ENCODE results near the gene CDR2.

CDR2 gene

DNA sequence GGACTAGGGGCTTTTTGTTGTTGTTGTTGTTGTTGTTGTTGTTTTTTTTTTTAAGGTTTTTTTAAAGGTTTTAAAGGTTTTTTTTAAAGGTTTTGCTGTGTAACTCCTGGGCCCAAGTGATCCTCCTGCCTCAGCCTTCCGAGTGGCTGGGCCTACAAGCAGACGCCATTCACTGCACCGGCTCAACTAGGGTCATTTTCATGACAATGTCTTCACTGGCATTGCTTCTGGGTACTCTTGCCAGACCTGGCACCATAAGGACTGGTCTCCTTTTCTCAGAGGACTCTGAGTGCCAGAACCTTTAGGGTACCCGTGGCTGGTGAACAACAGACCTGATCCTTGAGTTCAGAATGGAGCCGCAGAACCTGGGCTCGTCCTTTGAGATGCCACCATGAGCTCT lies 56.8 kb downstream of the CDR2 start:
- no peak for DNase-seq (ENCODE audit: low read depth)
- no peak overlapping the region for H3K4me3 ChIP-seq (ENCODE audit: control insufficient read depth, low read depth, low read length)
- TF ChIP-seq CTCF (IDR thresholded peaks at IDR 0.05; ENCODE audit: control insufficient read depth, insufficient read depth, low read depth, low read length, missing control alignments) = no peak

DNA sequence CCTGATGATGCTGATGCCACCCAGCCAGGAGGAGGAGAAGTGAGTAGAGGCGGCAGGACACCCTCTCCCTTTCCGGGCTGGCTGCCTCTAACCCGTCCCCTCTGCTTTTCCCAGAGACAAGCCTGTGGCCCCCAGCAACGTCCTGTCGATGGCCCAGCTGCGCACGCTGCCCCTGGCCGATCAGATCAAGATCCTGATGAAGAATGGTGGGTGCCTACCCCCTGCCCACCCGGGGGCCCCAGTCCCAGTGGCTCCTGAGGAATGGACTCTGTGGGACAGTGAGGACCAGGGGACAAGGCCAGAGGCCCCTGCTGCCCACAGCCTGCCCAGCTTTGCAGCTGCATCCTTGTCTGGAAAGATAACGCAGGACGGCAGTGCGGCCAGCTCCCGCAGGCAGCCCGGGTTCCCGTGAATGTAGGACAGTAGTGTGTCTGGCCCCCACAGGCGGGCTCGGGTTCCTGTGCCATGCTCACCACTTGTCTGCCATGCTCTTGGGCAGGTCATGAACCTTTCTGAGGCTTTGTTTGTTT lies 57.4 kb downstream of the CDR2 start:
- DNase-seq (ENCODE audit: low read depth) = no peak
- no peak for TF ChIP-seq CTCF (IDR thresholded peaks at IDR 0.05; ENCODE audit: control insufficient read depth, insufficient read depth, low read depth, low read length, missing control alignments)
- no peak overlapping the region for H3K4me3 ChIP-seq (ENCODE audit: control insufficient read depth, low read depth, low read length)

- no peak overlapping the region for H3K4me3 ChIP-seq (ENCODE audit: control insufficient read depth, low read depth, low read length)
- DNase-seq (ENCODE audit: low read depth) = no peak
- TF ChIP-seq CTCF (IDR thresholded peaks at IDR 0.05; ENCODE audit: control insufficient read depth, insufficient read depth, low read depth, low read length, missing control alignments) = no peak
These were observed 58.0 kb downstream of the CDR2 start for GRCh38 chr16:22316411-22316811.

GRCh38 chr16:22315979-22316378 lies 58.4 kb downstream of the CDR2 start:
- TF ChIP-seq CTCF (IDR thresholded peaks at IDR 0.05; ENCODE audit: control insufficient read depth, insufficient read depth, low read depth, low read length, missing control alignments) = no peak
- no peak for DNase-seq (ENCODE audit: low read depth)
- no peak overlapping the region for H3K4me3 ChIP-seq (ENCODE audit: control insufficient read depth, low read depth, low read length)

GRCh38 chr16:22314661-22315626 lies 59.5 kb downstream of the CDR2 start:
- DNase-seq (ENCODE audit: low read depth) = no peak
- no peak for TF ChIP-seq CTCF (IDR thresholded peaks at IDR 0.05; ENCODE audit: control insufficient read depth, insufficient read depth, low read depth, low read length, missing control alignments)
- H3K4me3 ChIP-seq (ENCODE audit: control insufficient read depth, low read depth, low read length) = no peak overlapping the region

- TF ChIP-seq CTCF (IDR thresholded peaks at IDR 0.05; ENCODE audit: control insufficient read depth, insufficient read depth, low read depth, low read length, missing control alignments) = no peak
- no peak overlapping the region for H3K4me3 ChIP-seq (ENCODE audit: control insufficient read depth, low read depth, low read length)
- no peak for DNase-seq (ENCODE audit: low read depth)
These were observed 60.4 kb downstream of the CDR2 start for GRCh38 chr16:22313876-22314470.

Measured in AG09309 (cell line).